IMR-90 (cell line): ENCODE data around the gene TIAM2. TPM values are rescaled to one million over a fixed set of nuclear protein-coding genes. Genes with fewer than 3 reads are reported as not detected.
A peak's percentile ranks its signal among the peaks of the same experiment; 100 is the strongest.

Experiments used
- ATAC-seq: fragments of 200-7000 bp; cut with Tn5 transposase; 2 replicates; pipeline ENCODE4 v1.9.1; 2020; ENCODE audit warnings: low read depth, mild to moderate bottlenecking, moderate library complexity
- BruUV-seq: library from RNA; stranded (reverse); fragments of 400-500 nt; replicated peaks from 2 replicates; lab custom pipeline; 2021; lab: Mats Ljungman, UMichigan
- CTCF ChIA-PET: fragments of 300-600 bp; formaldehyde crosslinking; extraction: SDS; loops from one replicate; lab custom pipeline; 2021; ENCODE audit warnings: antibody characterized with exemption; lab: Yijun Ruan, JAX
- POLR2A ChIA-PET: fragments of 300-600 bp; sonication (Branson Sonifier 250); formaldehyde crosslinking; loops from one replicate; lab custom pipeline; 2022; ENCODE audit warnings: antibody characterized with exemption; ENCODE audit not compliant: unreplicated experiment; lab: Charles Lee
- DNase-seq: peaks from one replicate; pipeline ENCODE4 v3.0.0; 2013
- H2AFZ ChIP-seq: replicated peaks from 2 replicates; pipeline ENCODE3; 2013; ENCODE audit warnings: low read length, mild to moderate bottlenecking; ENCODE audit not compliant: poor library complexity
- H2AK5ac ChIP-seq: 2 replicates; pipeline ENCODE4 v1.6.1; 2013; ENCODE audit warnings: low read depth, low read length, inconsistent platforms
- H2AK9ac ChIP-seq: replicated peaks from 2 replicates; pipeline ENCODE3; 2013; ENCODE audit warnings: mild to moderate bottlenecking, low read depth, low read length, moderate library complexity; ENCODE audit not compliant: poor library complexity
- H2BK120ac ChIP-seq: 2 replicates; pipeline ENCODE4 v1.6.1; 2013; ENCODE audit warnings: low read depth, low read length, inconsistent platforms
- H2BK15ac ChIP-seq: 3 replicates; pipeline ENCODE4 v1.6.1; 2013; ENCODE audit warnings: low read depth, low read length, inconsistent platforms
- H2BK20ac ChIP-seq: 2 replicates; pipeline ENCODE4 v1.6.1; 2013; ENCODE audit warnings: low read depth, mild to moderate bottlenecking, inconsistent platforms, low read length, moderate library complexity
- H2BK5ac ChIP-seq: 2 replicates; pipeline ENCODE4 v1.6.1; 2013; ENCODE audit warnings: mild to moderate bottlenecking, low read depth, low read length, inconsistent platforms; ENCODE audit not compliant: poor library complexity, severe bottlenecking
- H3K14ac ChIP-seq: replicated peaks from 2 replicates; pipeline ENCODE4 v1.6.1; 2013; ENCODE audit warnings: low read depth, low read length, inconsistent platforms
- H3K18ac ChIP-seq: 2 replicates; pipeline ENCODE4 v1.6.1; 2013; ENCODE audit warnings: low read depth, low read length, control low read depth
- H3K23ac ChIP-seq: 2 replicates; pipeline ENCODE4 v1.6.1; 2013; ENCODE audit warnings: low read depth, low read length, inconsistent platforms
- H3K27ac ChIP-seq: 2 replicates; pipeline ENCODE4 v1.5.1; 2013; ENCODE audit warnings: mild to moderate bottlenecking, control low read depth, low read length; ENCODE audit not compliant: insufficient read depth
- H3K27me3 ChIP-seq: 2 replicates; pipeline ENCODE4 v1.6.1; 2013; ENCODE audit warnings: low read length; ENCODE audit not compliant: control insufficient read depth, insufficient read depth
- H3K36me3 ChIP-seq: 2 replicates; pipeline ENCODE4 v1.6.1; 2013; ENCODE audit warnings: low read length, mixed read lengths; ENCODE audit not compliant: control insufficient read depth, insufficient read depth
- H3K4ac ChIP-seq: 2 replicates; pipeline ENCODE4 v1.6.1; 2013; ENCODE audit warnings: low read depth, low read length, inconsistent platforms
- H3K4me1 ChIP-seq: 2 replicates; pipeline ENCODE4 v1.6.1; 2013; ENCODE audit warnings: low read length, mixed read lengths; ENCODE audit not compliant: control insufficient read depth, insufficient read depth
- H3K4me2 ChIP-seq: 2 replicates; pipeline ENCODE4 v1.6.1; 2013; ENCODE audit warnings: low read depth, mild to moderate bottlenecking, control low read depth, low read length, moderate library complexity
- H3K4me3 ChIP-seq: 2 replicates; pipeline ENCODE4 v1.5.1; 2013; ENCODE audit warnings: low read depth, mild to moderate bottlenecking, control low read depth, low read length, moderate library complexity; ENCODE audit not compliant: insufficient read depth
- H3K56ac ChIP-seq: 2 replicates; pipeline ENCODE4 v1.6.1; 2013; ENCODE audit warnings: low read length, inconsistent platforms; ENCODE audit not compliant: insufficient read depth; ENCODE audit errors: extremely low read depth
- H3K79me1 ChIP-seq, 2 experiments: 2 replicates each; pipeline ENCODE4 v1.6.1; 2013; ENCODE audit warnings: low read length in 2 of 2, inconsistent platforms in 1 of 2, low read depth in 1 of 2
- H3K9ac ChIP-seq: 2 replicates; pipeline ENCODE4 v1.6.1; 2013; ENCODE audit warnings: low read depth, low read length, control low read depth
- H3K9me1 ChIP-seq: 2 replicates; pipeline ENCODE4 v1.6.1; 2013; ENCODE audit warnings: low read length, inconsistent platforms; ENCODE audit not compliant: insufficient read depth
- H3K9me3 ChIP-seq: 2 replicates; pipeline ENCODE4 v1.6.1; 2013; ENCODE audit warnings: low read length; ENCODE audit not compliant: control insufficient read depth, insufficient read depth
- H4K20me1 ChIP-seq: 2 replicates; pipeline ENCODE4 v1.6.1; 2013; ENCODE audit warnings: low read length, inconsistent platforms; ENCODE audit not compliant: insufficient read depth
- H4K5ac ChIP-seq: 2 replicates; pipeline ENCODE4 v1.6.1; 2013; ENCODE audit warnings: mild to moderate bottlenecking, low read depth, low read length, control low read depth
- H4K8ac ChIP-seq, 2 experiments: 2 replicates each; pipeline ENCODE4 v1.6.1; 2013; ENCODE audit warnings: low read depth in 2 of 2, low read length in 2 of 2, control low read depth in 1 of 2, inconsistent platforms in 1 of 2
- H4K91ac ChIP-seq: 2 replicates; pipeline ENCODE4 v1.6.1; 2013; ENCODE audit warnings: low read depth, low read length, inconsistent platforms; ENCODE audit not compliant: insufficient read depth
- BHLHE40 ChIP-seq: fragments of 150-350 bp; IDR thresholded peaks from 2 replicates; pipeline ENCODE4 v1.6.1; 2016; ENCODE audit warnings: mild to moderate bottlenecking, low read depth, low read length
- CEBPB ChIP-seq: IDR thresholded peaks from 2 replicates; pipeline ENCODE4 v1.6.1; 2012; ENCODE audit warnings: low read depth, low read length, improper control_type of control experiment
- CHD1 ChIP-seq: IDR thresholded peaks from 2 replicates; pipeline ENCODE4 v1.6.1; 2012; ENCODE audit warnings: low read depth, low read length, improper control_type of control experiment
- FOS ChIP-seq: fragments of 150-350 bp; IDR thresholded peaks from 2 replicates; pipeline ENCODE4 v1.6.1; 2016; ENCODE audit warnings: low read depth, low read length
- MAFK ChIP-seq: IDR thresholded peaks from 2 replicates; pipeline ENCODE4 v1.6.1; 2012; ENCODE audit warnings: low read depth, low read length, improper control_type of control experiment
- MAZ ChIP-seq: IDR thresholded peaks from 2 replicates; pipeline ENCODE4 v1.6.1; 2012; ENCODE audit warnings: low read depth, mild to moderate bottlenecking, low read length, improper control_type of control experiment, moderate library complexity, borderline replicate concordance
- MXI1 ChIP-seq: IDR thresholded peaks from 2 replicates; pipeline ENCODE4 v1.6.1; 2012; ENCODE audit warnings: low read depth, mild to moderate bottlenecking, low read length, moderate library complexity, borderline replicate concordance
- NFE2L2 ChIP-seq: fragments of 150-350 bp; IDR thresholded peaks from 2 replicates; pipeline ENCODE4 v1.6.1; 2016; ENCODE audit warnings: low read depth, mild to moderate bottlenecking, low read length
- POLR2A ChIP-seq: IDR thresholded peaks from 2 replicates; pipeline ENCODE4 v1.6.1; 2012; ENCODE audit warnings: mild to moderate bottlenecking, low read depth, low read length
- RAD21 ChIP-seq: IDR thresholded peaks from 2 replicates; pipeline ENCODE4 v1.6.1; 2012; ENCODE audit warnings: low read length, improper control_type of control experiment
- RCOR1 ChIP-seq: IDR thresholded peaks from 2 replicates; pipeline ENCODE4 v1.6.1; 2012; ENCODE audit warnings: mild to moderate bottlenecking, low read length, improper control_type of control experiment; ENCODE audit not compliant: insufficient replicate concordance
- RFX5 ChIP-seq: IDR thresholded peaks from 2 replicates; pipeline ENCODE4 v1.8.0; 2012; ENCODE audit warnings: low read depth, mild to moderate bottlenecking, low read length, moderate library complexity
- SMC3 ChIP-seq: fragments of 150-350 bp; IDR thresholded peaks from 2 replicates; pipeline ENCODE4 v1.6.1; 2016; ENCODE audit warnings: low read depth, mild to moderate bottlenecking, antibody characterized with exemption, low read length, moderate library complexity
- WGBS, 2 experiments: methylation state at CpG; one replicate each; pipeline versions ENCODE4 v1.1.5 to v1.1.7; 2013; ENCODE audit warnings: missing lambda C conversion rate in 2 of 2; ENCODE audit not compliant: insufficient read length in 1 of 2; ENCODE audit errors: extremely low coverage in 2 of 2; 5-methylcytosine and 5-hydroxymethylcytosine counted together
- dilution Hi-C: fragments of 300-500 bp; cut with HindIII; formaldehyde crosslinking; loops from one replicate; pipeline ENCODE4 v1.14.3; 2018; ENCODE audit warnings: low sequenced_read_pairs; ENCODE audit not compliant: unreplicated experiment
- in situ Hi-C: fragments of 300-500 bp; cut with MboI; formaldehyde crosslinking; loops from 3 replicates; pipeline ENCODE4 v1.14.3; 2019; ENCODE audit warnings: low sequenced_read_pairs, inconsistent platforms, mixed read lengths
- intact Hi-C: fragments of 100-400 bp; cut with micrococcal nuclease; formaldehyde crosslinking; loops from 2 replicates; pipeline ENCODE4 v1.10.0; 2022
- polyA plus RNA-seq, 3 experiments: library from polyadenylated mRNA; depleted of rRNA; stranded (reverse); fragments of >200 nt; gene quantifications; 2 replicates each; pipeline ENCODE4 v1.2.3, GENCODE V29; 2012; ENCODE audit warnings: low replicate concordance in 1 of 3
- total RNA-seq: library from RNA; depleted of rRNA; stranded (reverse); fragments of >200 nt; gene quantifications from 2 replicates; pipeline ENCODE4 v1.2.3, GENCODE V29; 2012
- TF ChIP-seq, protein P1 (sequence below): fragments of 150-350 bp; IDR thresholded peaks from 2 replicates; pipeline ENCODE4 v1.6.1; 2016; ENCODE audit warnings: low read depth, mild to moderate bottlenecking, low read length, moderate library complexity, borderline replicate concordance
- TF ChIP-seq, protein P2 (sequence below): fragments of 150-350 bp; IDR thresholded peaks from 2 replicates; pipeline ENCODE4 v1.6.1; 2017; ENCODE audit warnings: mild to moderate bottlenecking, antibody characterized with exemption, low read length, low read depth
- TF ChIP-seq, protein P3 (sequence below): conservative IDR thresholded peaks from 2 replicates; pipeline ENCODE4 v1.5.1; 2012; ENCODE audit warnings: mild to moderate bottlenecking, low read depth, low read length, improper control_type of control experiment

The TIAM2 gene
- total and polyA plus RNA-seq, 2 of the 4 experiments (the other 2 are of a cell fraction): 3.1 to 4.7 TPM

DNA sequence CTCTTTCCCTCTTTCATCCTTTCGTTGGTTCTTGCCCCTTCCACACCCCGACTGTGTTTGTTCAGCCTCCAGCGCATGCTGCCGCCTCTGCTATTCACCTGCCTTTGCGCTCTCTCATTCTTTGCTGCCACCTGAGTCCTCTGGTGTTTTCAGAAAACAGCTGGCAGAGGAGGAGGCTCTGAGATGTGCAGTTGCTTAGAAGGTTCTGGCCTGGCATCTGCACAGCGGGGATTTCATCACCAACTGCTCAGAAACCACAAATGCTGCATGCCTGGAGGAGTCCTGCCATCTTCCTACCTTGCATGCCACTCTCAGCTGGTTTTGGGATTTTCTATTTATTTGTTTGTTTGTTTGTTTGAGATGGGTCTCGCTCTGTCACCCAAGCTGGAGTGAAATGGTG is 229.5 kb downstream of the TIAM2 start:
- peak overlapping the region; percentile 49; the same call in 1 of the 2 replicates for H2BK120ac ChIP-seq
- H3K14ac ChIP-seq: 0 out of 2 replicates have a peak overlapping the region, but pooled peaks have one; percentile 14
- H3K9me1 ChIP-seq: peaks cover 5% of the 10 kb centered on the region; the same call in 1 of the 2 replicates
- no peak overlapping the region for H3K9ac ChIP-seq
- peak overlapping the region; percentile 27; the same call in 1 of the 2 replicates for H2AK5ac ChIP-seq
- POLR2A ChIA-PET: no interaction called here
- H3K18ac ChIP-seq: 0 out of 2 replicates have a peak overlapping the region, but pooled peaks have one; percentile 40
- no peaks in the 10 kb centered on the region for H3K79me1 ChIP-seq
- ATAC-seq (no peak), DNase-seq (no peak)
- no peak overlapping the region for H3K23ac ChIP-seq
- H3K27me3 ChIP-seq: no peaks in the 10 kb centered on the region
- in situ Hi-C loops (no loop called here), dilution Hi-C loops (no loop called here), intact Hi-C loops (no loop called here)
- H2AK9ac ChIP-seq: peak overlapping the region; percentile 56
- no peak overlapping the region for H3K4me2 ChIP-seq
- no peak overlapping the region for H3K4me3 ChIP-seq
- no peak overlapping the region for H4K5ac ChIP-seq
- peaks cover 2% of the 10 kb centered on the region; the same call in 1 of the 2 replicates for H3K9me3 ChIP-seq
- no TSS peak for BruUV-seq
- H3K4ac ChIP-seq: peak overlapping the region; percentile 31; the same call in 1 of the 2 replicates
- no peak overlapping the region; the same call in 2 of the 3 replicates for H2BK15ac ChIP-seq
- no peak overlapping the region for H2AFZ ChIP-seq
- no peak overlapping the region for H3K56ac ChIP-seq
- H3K27ac ChIP-seq: no peak overlapping the region
- H4K91ac ChIP-seq: no peak overlapping the region
- H4K8ac ChIP-seq: peak overlapping the region in 1 of 2 experiments; percentile 26; a peak in 1 of 4 replicates
- H3K36me3 ChIP-seq: no peaks in the 10 kb centered on the region
- H4K20me1 ChIP-seq: no peaks in the 10 kb centered on the region
- peak overlapping the region; percentile 25 for H2BK5ac ChIP-seq
- H2BK20ac ChIP-seq: peak overlapping the region; percentile 60; the same call in 1 of the 2 replicates
- H3K4me1 ChIP-seq: peaks cover 13% of the 10 kb centered on the region
- WGBS, 2 experiments: no CpG with 5 or more reads among the region's 7 CpGs
- CTCF ChIA-PET: interaction anchor here (0.6 to 1.5 kb wide), 2 partner anchors 12 to 324 kb away, joined by 3 read pairs; no protein-coding TSS in a partner anchor
- no peak for TF ChIP-seq RCOR1
- TF ChIP-seq NFE2L2: no peak
- no peak for TF ChIP-seq MXI1
- no peak for TF ChIP-seq RFX5
- TF ChIP-seq POLR2A: no peak
- TF ChIP-seq, protein P1, sequence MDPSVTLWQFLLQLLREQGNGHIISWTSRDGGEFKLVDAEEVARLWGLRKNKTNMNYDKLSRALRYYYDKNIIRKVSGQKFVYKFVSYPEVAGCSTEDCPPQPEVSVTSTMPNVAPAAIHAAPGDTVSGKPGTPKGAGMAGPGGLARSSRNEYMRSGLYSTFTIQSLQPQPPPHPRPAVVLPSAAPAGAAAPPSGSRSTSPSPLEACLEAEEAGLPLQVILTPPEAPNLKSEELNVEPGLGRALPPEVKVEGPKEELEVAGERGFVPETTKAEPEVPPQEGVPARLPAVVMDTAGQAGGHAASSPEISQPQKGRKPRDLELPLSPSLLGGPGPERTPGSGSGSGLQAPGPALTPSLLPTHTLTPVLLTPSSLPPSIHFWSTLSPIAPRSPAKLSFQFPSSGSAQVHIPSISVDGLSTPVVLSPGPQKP: no peak
- TF ChIP-seq, protein P2, sequence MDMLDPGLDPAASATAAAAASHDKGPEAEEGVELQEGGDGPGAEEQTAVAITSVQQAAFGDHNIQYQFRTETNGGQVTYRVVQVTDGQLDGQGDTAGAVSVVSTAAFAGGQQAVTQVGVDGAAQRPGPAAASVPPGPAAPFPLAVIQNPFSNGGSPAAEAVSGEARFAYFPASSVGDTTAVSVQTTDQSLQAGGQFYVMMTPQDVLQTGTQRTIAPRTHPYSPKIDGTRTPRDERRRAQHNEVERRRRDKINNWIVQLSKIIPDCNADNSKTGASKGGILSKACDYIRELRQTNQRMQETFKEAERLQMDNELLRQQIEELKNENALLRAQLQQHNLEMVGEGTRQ: no peak
- TF ChIP-seq, protein P3, sequence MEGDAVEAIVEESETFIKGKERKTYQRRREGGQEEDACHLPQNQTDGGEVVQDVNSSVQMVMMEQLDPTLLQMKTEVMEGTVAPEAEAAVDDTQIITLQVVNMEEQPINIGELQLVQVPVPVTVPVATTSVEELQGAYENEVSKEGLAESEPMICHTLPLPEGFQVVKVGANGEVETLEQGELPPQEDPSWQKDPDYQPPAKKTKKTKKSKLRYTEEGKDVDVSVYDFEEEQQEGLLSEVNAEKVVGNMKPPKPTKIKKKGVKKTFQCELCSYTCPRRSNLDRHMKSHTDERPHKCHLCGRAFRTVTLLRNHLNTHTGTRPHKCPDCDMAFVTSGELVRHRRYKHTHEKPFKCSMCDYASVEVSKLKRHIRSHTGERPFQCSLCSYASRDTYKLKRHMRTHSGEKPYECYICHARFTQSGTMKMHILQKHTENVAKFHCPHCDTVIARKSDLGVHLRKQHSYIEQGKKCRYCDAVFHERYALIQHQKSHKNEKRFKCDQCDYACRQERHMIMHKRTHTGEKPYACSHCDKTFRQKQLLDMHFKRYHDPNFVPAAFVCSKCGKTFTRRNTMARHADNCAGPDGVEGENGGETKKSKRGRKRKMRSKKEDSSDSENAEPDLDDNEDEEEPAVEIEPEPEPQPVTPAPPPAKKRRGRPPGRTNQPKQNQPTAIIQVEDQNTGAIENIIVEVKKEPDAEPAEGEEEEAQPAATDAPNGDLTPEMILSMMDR: no peak
- TF ChIP-seq CEBPB: no peak
- no peak for TF ChIP-seq CHD1
- no peak for TF ChIP-seq MAZ
- no peak for TF ChIP-seq MAFK
- TF ChIP-seq RAD21: no peak
- TF ChIP-seq SMC3: no peak
- TF ChIP-seq FOS: no peak
- no peak for TF ChIP-seq BHLHE40
